Activated naive CD8-positive, alpha-beta T cell treated with anti-CD3 and anti-CD28 coated beads, Interleukin-2, amount 50 U/mL, for 24 hours (primary cell): ENCODE results near the gene PLAC1.

Experiments
- ATAC-seq: fragments of 150-1000 bp; cut with Tn5 transposase; one replicate; pipeline ENCODE4 v1.10.0; 2021
- DNase-seq: peaks from one replicate; pipeline ENCODE4 v3.0.0; 2021
- H3K27ac Mint-ChIP-seq: one replicate; pipeline ENCODE4 v1.8.0; 2021; ENCODE audit warnings: mild to moderate bottlenecking, mixed read lengths
- H3K27me3 Mint-ChIP-seq: one replicate; pipeline ENCODE4 v1.8.0; 2021; ENCODE audit warnings: mixed read lengths
- H3K36me3 Mint-ChIP-seq: one replicate; pipeline ENCODE4 v1.8.0; 2021; ENCODE audit warnings: low read depth, mixed read lengths
- H3K4me1 Mint-ChIP-seq: one replicate; pipeline ENCODE4 v1.8.0; 2021; ENCODE audit warnings: mixed read lengths
- H3K4me3 Mint-ChIP-seq: one replicate; pipeline ENCODE4 v1.8.0; 2021; ENCODE audit warnings: mild to moderate bottlenecking, moderate library complexity, mixed read lengths
- H3K9me3 Mint-ChIP-seq: one replicate; pipeline ENCODE4 v1.8.0; 2021; ENCODE audit warnings: mixed read lengths

The PLAC1 gene

GRCh38 chrX:134538316-134538715 lies 120.0 kb downstream of the PLAC1 start:
- H3K4me1 Mint-ChIP-seq, result no peaks in the 10 kb centered on the region
- H3K27me3 Mint-ChIP-seq, result peaks cover 6% of the 10 kb centered on the region
- DNase-seq (no peak), ATAC-seq (no peak)
- H3K36me3 Mint-ChIP-seq, result no peaks in the 10 kb centered on the region
- no peak overlapping the region for H3K27ac Mint-ChIP-seq
- no peak overlapping the region for H3K4me3 Mint-ChIP-seq
- no peaks in the 10 kb centered on the region for H3K9me3 Mint-ChIP-seq

- Mint-ChIP-seq H3K9me3 (no peaks in the 10 kb centered on the region), H3K36me3 (no peaks in the 10 kb centered on the region), H3K27ac (no peak overlapping the region), H3K4me1 (no peaks in the 10 kb centered on the region), H3K27me3 (peaks cover 5% of the 10 kb centered on the region), H3K4me3 (no peak overlapping the region)
- DNase-seq (no peak), ATAC-seq (no peak)
Observed at GRCh38 chrX:134537179-134537955, 120.9 kb downstream of the PLAC1 start.

- Mint-ChIP-seq H3K27me3 (peaks cover 2% of the 10 kb centered on the region), H3K9me3 (no peaks in the 10 kb centered on the region), H3K36me3 (no peaks in the 10 kb centered on the region), H3K4me3 (no peak overlapping the region), H3K4me1 (no peaks in the 10 kb centered on the region), H3K27ac (no peak overlapping the region)
- ATAC-seq (no peak), DNase-seq (no peak)
Observed at GRCh38 chrX:134533952-134534351, 124.3 kb downstream of the PLAC1 start.

- DNase-seq (no peak), ATAC-seq (no peak)
- no peak overlapping the region for H3K27ac Mint-ChIP-seq
- H3K36me3 Mint-ChIP-seq, result no peaks in the 10 kb centered on the region
- H3K4me3 Mint-ChIP-seq, result no peak overlapping the region
- H3K27me3 Mint-ChIP-seq, result peaks cover 2% of the 10 kb centered on the region
- no peaks in the 10 kb centered on the region for H3K9me3 Mint-ChIP-seq
- H3K4me1 Mint-ChIP-seq, result no peaks in the 10 kb centered on the region
Observed at GRCh38 chrX:134533352-134533751, 124.9 kb downstream of the PLAC1 start.

GRCh38 chrX:134530845-134531244 lies 127.4 kb downstream of the PLAC1 start:
- Mint-ChIP-seq H3K9me3 (no peaks in the 10 kb centered on the region), H3K27me3 (peaks cover 2% of the 10 kb centered on the region), H3K4me3 (no peak overlapping the region), H3K27ac (no peak overlapping the region), H3K4me1 (no peaks in the 10 kb centered on the region), H3K36me3 (no peaks in the 10 kb centered on the region)
- DNase-seq (no peak), ATAC-seq (no peak)

- Mint-ChIP-seq H3K9me3 (no peaks in the 10 kb centered on the region), H3K27ac (no peak overlapping the region), H3K36me3 (no peaks in the 10 kb centered on the region)
Observed at GRCh38 chrX:134529481-134529880, 128.8 kb downstream of the PLAC1 start.

GRCh38 chrX:134528960-134529359 lies 129.3 kb downstream of the PLAC1 start:
- H3K9me3 Mint-ChIP-seq, result no peaks in the 10 kb centered on the region
- H3K27ac Mint-ChIP-seq, result no peak overlapping the region
- H3K27me3 Mint-ChIP-seq, result peaks cover 2% of the 10 kb centered on the region
- ATAC-seq, result no peak
- H3K4me1 Mint-ChIP-seq, result no peaks in the 10 kb centered on the region
- H3K4me3 Mint-ChIP-seq, result no peak overlapping the region
- H3K36me3 Mint-ChIP-seq, result peaks cover 2% of the 10 kb centered on the region
- DNase-seq, result no peak

More at GRCh38 chrX:134529481-134529880, 128.8 kb downstream of the PLAC1 start:
- DNase-seq (no peak), ATAC-seq (no peak)
- Mint-ChIP-seq H3K4me1 (no peaks in the 10 kb centered on the region), H3K4me3 (no peak overlapping the region), H3K27me3 (peaks cover 2% of the 10 kb centered on the region)

GRCh38 chrX:134526399-134526798 lies 131.9 kb downstream of the PLAC1 start:
- Mint-ChIP-seq H3K36me3 (peaks cover 7% of the 10 kb centered on the region), H3K27me3 (no peaks in the 10 kb centered on the region), H3K27ac (no peak overlapping the region), H3K4me1 (peaks cover 5% of the 10 kb centered on the region), H3K9me3 (no peaks in the 10 kb centered on the region), H3K4me3 (no peak overlapping the region)
- DNase-seq, result no peak
- ATAC-seq, result no peak

- ATAC-seq (no peak), DNase-seq (no peak)
- H3K27me3 Mint-ChIP-seq, result no peaks in the 10 kb centered on the region
- H3K27ac Mint-ChIP-seq, result no peak overlapping the region
- H3K4me1 Mint-ChIP-seq, result peaks cover 5% of the 10 kb centered on the region
- peaks cover 7% of the 10 kb centered on the region for H3K36me3 Mint-ChIP-seq
- no peak overlapping the region for H3K4me3 Mint-ChIP-seq
- no peaks in the 10 kb centered on the region for H3K9me3 Mint-ChIP-seq
Observed at GRCh38 chrX:134525086-134525792, 133.0 kb downstream of the PLAC1 start.

GRCh38 chrX:134524181-134524580 lies 134.1 kb downstream of the PLAC1 start:
- no peaks in the 10 kb centered on the region for H3K9me3 Mint-ChIP-seq
- no peak overlapping the region for H3K4me3 Mint-ChIP-seq
- H3K36me3 Mint-ChIP-seq, result peaks cover 11% of the 10 kb centered on the region
- no peak overlapping the region for H3K27ac Mint-ChIP-seq
- peaks cover 5% of the 10 kb centered on the region for H3K4me1 Mint-ChIP-seq
- no peak for ATAC-seq
- H3K27me3 Mint-ChIP-seq, result no peaks in the 10 kb centered on the region
- DNase-seq, result no peak

- peaks cover 5% of the 10 kb centered on the region for H3K4me1 Mint-ChIP-seq
- H3K4me3 Mint-ChIP-seq, result no peak overlapping the region
- no peaks in the 10 kb centered on the region for H3K9me3 Mint-ChIP-seq
- no peak overlapping the region for H3K27ac Mint-ChIP-seq
- ATAC-seq (no peak), DNase-seq (no peak)
- H3K27me3 Mint-ChIP-seq, result no peaks in the 10 kb centered on the region
- peaks cover 13% of the 10 kb centered on the region for H3K36me3 Mint-ChIP-seq
Observed at GRCh38 chrX:134520860-134521390, 137.3 kb downstream of the PLAC1 start.
